A204.1 (cell line): ENCODE results near the gene PARD3B.
"Not testable (repeated sequence)": the region's sequence is repeated elsewhere in the genome, so short reads cannot be mapped to it uniquely, and the experiment has no call there.

ENCODE experiments used
- FAIRE-seq: peaks from 2 replicates; lab custom pipeline; 2012; peaks lifted over from hg19 to GRCh38; lab: Jason Lieb, UNC

PARD3B gene

DNA sequence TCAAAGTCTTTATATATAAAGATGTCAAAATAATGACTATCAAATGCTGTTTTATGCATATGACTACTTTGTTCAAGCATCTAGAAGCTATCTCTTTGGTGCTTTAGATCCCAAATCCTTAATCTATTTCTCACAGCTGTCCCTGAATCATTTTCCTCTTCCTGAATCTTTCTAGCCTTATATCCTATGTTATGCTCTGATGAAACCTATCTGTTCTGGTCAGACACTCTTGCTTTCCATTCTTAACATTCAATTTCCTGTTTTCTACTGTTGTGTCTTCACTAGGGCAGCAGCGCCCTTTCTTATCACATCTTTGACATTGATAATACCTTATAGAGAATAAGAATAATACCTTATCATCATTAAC, 6.3 kb upstream of the PARD3B start:
- no peak for FAIRE-seq

DNA sequence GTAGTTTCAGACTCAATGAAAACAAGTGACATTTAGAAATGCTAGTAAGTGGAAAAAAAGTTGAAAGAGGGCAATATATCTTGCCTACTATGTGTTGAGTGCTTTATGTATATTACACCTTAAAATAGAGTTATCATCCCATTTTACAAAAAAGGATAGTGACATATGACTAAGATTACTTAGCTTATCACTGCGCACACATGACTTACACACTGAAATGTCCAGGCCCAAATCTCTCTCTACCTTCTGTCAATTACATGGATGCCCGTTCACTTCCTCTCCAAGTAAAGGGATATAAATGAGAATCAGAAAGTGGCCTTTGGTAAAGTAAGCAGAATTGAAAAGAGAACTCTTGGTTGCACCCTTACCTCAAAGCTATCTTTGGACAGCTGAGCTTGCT, 3.6 kb upstream of the PARD3B start:
- FAIRE-seq: no peak

DNA sequence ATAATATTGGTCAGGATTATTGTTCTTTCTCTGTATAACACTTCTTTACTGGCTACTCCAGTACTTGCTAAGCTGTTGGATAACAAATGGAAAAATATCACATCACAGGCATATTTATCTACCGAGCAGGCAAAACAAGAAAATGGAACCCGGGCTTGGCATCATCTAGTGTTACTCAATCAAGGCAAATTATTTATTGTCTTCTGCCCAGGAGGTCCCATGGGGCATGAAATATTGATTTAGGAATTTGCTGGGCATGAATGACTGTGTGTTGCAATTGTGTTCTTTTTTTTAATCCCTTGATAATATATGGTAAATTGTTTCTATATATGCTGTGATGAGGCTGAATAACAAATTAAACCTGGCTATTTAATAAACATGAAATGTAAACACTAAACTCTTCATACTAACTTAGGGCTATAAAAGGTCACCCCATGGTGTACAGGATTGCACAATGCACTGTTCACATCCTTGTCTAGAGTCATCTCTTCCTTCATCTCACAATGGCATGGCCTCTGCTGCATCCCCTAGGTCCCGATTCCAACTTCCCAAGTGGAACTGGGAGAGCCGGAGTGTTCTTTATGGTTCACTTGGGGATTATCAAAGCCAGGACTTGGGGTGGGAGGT, 2.2 kb upstream of the PARD3B start:
- FAIRE-seq: no peak

DNA sequence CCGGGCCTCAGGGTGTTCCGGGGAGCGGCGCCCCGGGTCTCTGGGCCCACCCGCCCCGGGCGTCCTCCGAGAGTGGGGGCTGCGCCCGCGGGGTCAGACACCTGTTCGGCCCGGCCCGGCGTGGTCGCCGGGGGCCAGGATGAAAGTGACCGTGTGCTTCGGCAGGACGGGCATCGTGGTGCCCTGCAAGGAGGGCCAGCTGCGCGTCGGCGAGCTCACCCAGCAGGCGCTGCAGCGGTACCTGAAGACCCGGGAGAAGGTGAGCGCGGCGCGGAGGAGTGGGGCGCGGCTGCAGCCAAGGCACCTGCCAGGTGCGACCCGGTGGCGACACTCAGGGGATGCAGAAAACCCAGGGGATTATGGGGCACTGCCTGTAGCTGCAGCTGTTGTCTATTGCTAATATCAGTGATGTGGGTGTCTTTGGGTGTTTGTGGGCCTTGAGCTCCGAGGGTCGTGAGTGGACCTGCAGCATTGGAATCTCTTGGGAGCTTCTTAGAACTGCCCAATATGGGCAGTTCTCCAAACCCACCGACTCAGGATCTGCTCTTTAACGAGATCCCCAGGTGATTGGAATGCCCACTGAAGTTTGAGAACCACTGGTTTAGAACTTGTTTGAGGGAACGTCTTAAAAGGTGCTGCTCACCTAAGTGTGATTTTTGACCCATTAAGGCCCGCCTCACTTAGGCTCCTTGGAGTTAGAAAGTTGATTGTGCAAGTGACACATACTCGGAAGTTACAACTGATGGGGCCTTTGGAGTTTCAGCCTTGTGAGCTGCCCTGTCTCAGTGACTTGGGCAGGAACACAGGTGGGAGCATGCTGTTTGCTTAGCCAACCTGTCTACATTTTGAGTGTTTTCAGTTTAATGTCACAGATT, 823 bp downstream of the PARD3B start:
- no peak for FAIRE-seq

DNA sequence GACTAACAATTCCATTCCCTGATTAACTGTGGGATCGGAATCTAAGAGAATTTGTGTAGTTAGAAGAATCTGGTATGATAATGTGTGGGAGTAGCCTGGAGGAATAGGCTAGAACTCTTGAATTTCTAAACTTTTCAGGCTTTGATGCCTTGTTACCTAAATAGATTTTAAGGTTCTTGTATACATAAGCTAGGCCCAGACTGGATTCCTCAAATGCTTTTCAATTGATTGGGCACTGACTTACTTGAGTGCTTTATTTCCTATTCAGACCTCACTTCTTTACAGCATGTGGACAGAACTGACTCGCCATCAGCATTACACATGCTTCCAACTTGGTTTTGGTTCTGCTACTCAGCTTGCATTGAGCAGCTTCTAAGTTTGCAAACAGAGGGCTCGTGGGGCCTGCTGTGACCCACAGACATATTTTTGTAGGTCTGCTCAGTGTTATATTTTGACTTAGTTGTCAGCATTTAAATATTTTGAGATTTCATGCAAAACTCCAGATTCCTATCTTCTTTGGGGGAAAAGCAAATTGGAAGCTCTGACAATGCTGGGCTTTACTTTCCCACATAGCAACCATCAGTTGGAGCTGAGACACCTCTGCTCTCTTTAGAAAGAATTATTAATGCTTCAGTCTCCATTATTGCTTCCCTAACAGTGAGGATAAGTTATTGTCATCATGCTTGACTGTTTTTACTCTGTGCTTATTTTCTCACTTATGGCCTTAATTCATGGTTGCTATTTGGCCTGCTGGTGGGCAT, 5.7 kb downstream of the PARD3B start:
- no peak for FAIRE-seq

DNA sequence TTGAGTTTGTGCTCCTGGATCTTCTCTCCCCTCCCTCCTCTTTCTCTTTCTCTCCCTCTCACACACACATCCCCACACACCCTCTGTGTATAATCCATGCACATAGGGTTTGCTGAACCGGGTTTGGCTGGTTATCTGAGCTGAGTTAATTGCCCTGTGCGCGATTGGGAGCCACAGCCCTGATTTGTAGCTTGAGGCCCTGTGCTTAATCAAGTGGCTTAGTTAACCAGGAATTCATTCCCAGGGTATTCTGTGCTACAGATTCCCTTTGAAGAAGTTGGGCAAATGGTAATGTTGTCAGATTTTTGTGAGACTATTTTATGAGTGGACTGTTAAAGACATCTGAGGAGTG, 6.2 kb downstream of the PARD3B start:
- no peak for FAIRE-seq

DNA sequence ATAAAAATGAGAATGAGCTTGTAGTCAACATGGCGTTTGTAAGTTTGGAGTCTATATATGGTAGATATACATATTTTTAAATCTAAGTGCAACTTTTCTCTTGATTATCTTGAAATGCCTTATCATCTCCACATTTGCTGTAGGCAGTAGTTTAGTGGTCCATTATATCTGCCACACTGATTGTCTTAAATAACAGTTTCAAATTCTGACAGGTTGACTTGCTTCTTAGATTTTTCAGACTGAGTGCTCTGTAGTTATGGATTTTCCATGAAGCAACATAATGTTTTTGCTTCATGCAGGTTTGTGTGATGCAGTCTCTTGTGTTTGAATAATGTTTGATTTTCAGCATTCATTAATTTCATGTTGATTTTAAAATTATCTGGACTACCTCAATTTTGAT, 12.3 kb downstream of the PARD3B start:
- no peak for FAIRE-seq

DNA sequence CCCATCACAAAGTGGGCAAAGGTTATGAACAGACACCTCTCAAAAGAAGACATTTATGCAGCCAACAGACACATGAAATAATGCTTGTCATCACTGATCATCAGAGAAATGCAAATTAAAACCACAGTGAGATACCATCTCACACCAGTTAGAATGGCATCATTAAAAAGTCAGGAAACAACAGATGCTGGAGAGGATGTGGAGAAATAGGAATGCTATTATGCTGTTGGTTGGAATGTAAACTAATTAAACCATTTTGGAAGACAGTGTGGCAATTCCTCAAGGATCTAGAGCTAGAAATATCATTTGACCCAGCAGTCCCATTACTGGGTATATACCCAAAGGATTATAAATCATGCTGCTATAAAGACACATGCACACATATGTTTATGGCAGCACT, 14.1 kb downstream of the PARD3B start:
- not testable (repeated sequence) for FAIRE-seq

DNA sequence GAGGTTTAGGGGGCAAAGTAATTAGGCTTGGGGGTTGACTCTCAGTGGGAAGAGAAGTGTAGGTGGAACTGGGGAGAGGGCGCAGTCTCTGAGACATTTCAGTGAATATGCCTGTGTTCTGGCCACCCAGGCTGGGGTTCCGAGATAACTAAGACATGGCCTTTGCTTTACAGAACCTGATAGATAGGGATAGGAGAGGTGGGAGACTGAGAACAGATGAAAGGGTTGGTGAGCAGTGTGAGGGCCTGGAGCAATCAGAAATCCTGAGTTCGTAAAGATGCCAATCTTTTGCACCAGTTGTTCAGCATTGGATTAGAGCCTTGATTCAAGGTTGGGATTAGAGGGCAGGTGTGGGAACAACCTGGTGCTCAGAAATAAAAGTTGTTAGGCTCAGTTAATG, 15.6 kb downstream of the PARD3B start:
- no peak for FAIRE-seq

DNA sequence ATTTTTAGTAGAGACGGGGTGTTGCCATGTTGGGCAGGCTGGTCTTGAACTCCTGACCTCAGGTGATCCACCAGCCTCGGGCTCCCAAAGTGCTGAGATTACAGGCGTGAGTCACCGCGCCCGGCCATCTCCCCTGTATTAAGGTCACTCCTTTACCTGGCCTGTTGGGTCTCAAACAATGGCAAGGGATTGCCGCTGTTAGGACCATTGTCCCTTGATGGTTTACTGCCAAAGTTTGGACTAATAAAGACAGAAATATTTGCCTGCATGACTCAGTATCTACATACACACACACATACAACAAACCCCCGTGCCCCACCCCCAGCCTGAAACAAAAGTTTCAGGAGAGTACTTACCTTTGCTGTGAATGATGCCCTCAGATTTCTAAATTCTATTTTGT, 16.5 kb downstream of the PARD3B start:
- no peak for FAIRE-seq

DNA sequence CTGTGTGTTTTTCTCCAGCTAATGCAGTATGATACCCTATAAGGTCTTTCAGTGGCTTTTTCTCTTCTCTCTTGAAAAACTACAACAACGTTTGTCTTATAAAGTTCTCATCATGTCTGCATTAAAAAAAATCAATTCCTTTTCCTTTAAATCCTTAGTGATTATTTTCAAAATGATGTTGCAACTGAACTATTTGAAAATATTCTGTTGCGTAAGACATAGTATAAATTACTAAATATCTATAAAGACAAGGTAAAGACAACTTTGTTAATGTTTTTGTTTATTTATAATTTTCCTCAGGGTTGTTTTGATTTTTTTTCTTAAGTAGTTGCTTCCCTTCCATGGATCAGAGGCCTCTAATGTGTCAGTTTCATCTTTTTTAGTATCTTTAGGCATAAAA, 21.2 kb downstream of the PARD3B start:
- FAIRE-seq: no peak

DNA sequence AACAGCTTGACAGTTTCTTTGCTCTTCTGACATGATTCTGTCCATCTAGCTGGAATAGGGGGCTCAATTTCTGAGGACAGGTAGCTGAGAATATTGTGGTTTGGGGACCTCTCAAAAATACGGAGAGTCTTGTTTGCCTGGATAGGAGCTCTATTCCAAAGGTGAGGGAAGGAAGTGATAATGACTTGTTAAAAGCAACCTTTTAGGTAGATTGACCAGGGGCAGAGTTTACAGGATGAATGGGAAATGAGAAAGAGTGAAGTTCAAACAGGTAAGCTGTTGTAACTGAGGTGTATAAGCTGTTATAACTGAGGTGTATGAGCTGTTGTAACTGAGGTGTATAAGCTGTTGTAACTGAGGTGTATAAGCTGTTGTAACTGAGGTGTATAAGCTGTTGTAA, 25.1 kb downstream of the PARD3B start:
- no peak for FAIRE-seq

DNA sequence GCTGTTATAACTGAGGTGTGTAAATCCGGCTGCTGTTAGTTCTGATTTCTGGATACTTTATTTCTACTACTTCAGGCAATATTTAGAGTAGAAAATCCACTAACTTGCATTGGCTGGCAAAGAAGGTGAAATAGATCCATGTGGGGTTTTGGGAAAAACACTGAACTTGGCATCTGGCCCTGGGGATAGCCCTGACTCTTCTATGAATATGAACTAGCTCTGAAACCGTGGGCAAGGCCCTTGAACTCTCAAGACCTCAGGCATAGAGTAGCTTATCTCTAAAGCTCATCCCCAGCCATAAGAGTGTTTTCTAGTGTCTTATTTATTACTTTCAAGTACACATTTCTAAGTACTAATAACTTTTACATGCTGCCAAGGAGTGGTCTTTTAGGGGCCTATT, 25.8 kb downstream of the PARD3B start:
- no peak for FAIRE-seq

DNA sequence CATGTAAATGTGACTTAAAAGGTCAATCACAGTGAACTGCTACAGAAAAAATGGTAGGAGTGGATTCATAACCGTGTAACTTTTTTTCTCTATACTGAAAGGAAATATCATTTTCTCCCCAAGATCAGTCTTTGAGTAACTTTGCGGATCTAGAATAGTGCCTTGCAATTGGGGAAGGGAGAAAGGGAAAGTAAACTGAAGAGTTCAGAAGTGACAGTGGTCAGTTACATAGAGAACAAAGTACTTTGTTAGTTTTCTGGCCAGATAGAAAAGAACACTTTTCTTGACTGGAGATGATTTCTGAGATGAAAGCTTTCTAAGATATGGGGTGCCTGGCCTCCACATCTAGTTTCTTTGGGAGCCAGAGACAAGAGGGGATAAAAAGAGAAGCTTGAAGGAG, 26.6 kb downstream of the PARD3B start:
- no peak for FAIRE-seq

DNA sequence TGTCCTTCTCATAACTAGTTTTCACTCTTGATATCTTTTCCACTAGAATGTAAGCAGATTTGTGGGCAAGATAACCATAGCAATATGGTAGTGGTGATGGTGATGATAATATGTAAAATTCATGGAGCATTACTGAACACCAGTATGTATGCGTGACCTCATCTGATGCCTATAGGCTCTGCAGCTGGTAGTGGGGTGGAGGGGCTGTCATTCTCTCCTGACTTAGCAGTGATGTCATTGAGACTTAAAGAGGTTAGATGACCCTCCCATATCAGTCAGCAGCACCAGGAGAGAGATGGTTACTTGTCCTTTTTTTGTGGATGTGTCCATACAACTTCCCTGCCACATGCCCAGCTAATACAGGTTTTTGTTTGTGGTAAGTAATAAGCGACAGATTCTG, 27.9 kb downstream of the PARD3B start:
- no peak for FAIRE-seq

DNA sequence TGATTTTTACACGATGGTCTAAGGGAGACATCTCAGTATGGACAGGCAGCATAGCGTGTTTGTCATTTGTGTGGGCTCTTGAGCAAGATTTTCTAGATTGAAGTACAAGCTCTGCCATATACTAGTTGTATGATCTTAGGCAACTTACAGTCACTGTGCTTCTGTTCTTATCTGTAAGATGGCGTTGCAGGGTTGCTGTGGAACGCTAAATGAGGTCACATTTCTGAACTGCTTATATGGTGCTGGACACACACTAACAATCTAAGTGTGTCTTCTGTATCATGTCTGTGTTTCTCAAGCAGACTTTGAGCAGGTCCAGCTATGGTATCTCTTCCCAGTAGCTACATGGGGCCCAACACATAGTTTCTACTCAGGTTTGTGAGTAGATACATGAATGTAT, 29.2 kb downstream of the PARD3B start:
- no peak for FAIRE-seq

DNA sequence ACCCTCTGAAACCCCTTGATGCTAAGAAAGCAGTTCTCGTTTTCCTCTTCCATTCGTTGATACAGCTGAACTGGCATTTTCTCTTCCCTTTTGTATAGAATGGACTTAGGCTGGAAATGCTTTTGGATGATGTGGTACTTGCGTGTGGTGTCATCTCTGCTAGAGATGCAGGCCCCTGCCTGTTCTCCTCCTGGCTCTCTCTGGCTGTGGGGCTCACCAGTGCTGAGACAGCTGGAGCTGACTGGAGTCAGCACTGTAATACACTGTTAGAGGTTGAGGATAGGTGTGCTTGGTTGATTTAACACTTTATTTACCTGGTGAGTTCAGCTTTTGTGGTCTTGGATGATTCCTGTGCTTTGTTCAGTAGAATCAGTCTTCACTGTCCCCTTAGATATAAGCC, 30.2 kb downstream of the PARD3B start:
- FAIRE-seq: no peak

DNA sequence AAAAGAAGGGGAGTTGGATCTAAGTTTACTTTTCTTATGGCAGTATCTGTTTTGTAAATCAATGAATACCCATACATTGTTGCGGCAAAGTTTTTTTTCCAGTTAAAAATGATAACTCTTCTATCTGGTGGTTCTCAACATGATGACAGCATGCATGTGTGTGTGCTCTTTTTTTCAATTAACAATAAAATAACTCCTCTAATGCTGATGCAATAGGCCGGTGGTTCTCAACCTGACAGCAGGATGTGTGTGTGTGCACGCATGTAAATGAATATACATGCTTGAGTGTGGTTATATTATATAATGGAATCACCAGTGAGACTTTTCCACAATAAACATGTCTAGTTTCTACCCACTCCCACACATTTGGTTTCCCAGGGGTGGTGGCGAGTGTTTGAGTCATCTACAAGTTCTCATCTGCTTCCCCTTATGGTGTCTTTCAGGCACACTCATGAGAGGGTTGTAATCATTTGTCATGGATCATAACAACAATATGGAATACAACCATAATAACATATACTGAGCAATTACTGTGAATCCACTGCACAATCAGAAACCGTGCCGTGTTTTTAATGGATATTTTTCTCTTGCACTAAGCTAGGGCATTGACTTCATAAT, 31.2 kb downstream of the PARD3B start:
- FAIRE-seq: no peak

DNA sequence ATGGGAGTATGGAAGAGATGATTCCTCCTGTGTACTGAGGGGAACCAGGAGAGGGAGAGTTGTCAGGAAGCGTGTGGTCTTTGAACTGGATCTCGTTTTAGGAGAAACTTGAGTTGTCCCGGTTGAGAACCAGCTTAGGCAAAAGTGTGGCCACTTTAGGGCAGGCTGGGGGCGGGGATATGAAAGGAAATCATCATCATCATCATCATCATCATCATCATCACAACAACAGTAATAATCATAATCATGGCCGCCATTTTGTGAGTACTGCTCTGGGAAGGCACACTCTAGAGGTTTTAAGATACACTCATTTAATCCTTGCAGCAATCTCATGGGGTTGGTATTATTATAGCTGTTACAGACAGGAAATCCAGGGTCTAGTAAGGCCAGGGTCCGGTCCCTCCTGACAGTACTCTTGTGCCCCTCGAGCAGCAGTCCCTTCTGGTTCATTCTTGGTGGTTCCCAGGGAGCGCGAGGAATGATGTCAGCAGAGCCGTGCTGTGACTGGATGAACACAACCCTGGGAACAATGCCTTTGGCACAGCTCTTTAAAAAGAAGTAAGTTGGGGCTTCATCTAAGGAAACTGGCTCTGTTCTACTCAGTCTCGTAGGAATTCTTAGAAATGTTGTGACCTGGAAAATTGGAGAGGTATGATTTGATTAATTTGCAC, 33.8 kb downstream of the PARD3B start:
- FAIRE-seq: no peak

DNA sequence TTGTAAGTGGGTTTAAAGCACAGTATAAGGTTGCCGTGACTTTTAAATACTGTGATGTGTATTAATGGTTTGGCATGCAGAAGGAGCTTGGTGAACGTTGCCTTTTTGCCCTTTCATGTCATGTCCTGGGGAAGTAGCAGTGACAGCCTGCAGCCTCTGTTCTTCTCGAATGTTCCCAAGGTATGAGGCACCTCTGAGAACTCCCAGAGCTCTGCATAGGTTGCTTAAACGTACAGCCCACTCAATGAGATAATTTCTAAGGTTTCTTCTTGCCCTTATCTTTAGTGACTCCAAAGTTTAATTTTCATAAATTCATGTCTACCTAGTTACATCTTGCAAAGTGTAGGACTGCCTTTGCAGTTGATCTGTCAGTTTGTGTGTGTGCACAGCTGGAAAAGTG, 36.7 kb downstream of the PARD3B start:
- FAIRE-seq: no peak

DNA sequence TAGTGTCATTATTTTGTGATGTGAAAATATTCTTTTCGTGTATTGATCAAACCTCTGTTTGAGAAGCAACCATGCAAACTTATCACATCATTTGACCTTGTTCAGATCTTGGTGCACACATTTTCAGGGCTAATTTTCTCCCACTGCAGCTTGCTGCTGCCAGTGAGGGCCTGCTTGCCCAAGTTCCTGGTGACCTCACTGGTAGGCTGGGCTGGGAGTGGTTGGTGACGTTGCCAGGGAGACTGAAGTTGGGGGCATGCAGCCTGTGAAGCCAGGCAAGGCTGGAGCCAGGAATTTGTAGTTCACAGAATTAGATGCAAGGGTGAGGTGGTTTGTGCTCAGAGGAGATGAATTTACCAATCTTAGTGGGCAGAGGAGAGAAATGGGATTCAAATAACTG, 38.5 kb downstream of the PARD3B start:
- FAIRE-seq: no peak

DNA sequence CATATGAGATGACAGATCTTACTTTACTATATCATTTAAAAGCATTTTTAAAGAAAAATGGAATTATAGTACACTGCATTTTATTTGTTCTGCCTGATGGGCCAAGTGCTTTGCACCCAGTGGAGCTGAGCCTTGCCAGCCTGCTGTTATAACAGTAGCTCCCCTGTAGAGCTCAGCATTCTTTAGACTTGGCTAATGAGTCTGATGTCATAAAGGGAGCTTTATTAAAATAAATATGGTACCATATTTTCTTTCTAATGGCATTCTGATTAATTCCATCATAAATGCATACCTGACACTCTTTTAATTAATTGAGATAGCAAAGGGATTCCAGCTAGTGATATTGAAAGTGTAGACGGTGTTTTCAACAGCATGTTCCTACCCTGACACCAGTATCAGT, 40.7 kb downstream of the PARD3B start:
- FAIRE-seq: no peak
